Measurements from ENCODE around the gene MTG2. TPM values are rescaled to one million over a fixed set of nuclear protein-coding genes. Genes with fewer than 3 reads are reported as not detected.
A peak's percentile ranks its signal among the peaks of the same experiment; 100 is the strongest.

MTG2 gene, protein sequence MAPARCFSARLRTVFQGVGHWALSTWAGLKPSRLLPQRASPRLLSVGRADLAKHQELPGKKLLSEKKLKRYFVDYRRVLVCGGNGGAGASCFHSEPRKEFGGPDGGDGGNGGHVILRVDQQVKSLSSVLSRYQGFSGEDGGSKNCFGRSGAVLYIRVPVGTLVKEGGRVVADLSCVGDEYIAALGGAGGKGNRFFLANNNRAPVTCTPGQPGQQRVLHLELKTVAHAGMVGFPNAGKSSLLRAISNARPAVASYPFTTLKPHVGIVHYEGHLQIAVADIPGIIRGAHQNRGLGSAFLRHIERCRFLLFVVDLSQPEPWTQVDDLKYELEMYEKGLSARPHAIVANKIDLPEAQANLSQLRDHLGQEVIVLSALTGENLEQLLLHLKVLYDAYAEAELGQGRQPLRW
- total RNA-seq, result 19.5 and 31.9 TPM in 2 replicates

GRCh38 chr20:62182469-62183425 lies at the start of gene MTG2:
Gene MTG2 (plus strand): TSS chr20:62183028. CDS start chr20:62193421, 10,393 bp downstream.
- TF ChIP-seq, protein P1, sequence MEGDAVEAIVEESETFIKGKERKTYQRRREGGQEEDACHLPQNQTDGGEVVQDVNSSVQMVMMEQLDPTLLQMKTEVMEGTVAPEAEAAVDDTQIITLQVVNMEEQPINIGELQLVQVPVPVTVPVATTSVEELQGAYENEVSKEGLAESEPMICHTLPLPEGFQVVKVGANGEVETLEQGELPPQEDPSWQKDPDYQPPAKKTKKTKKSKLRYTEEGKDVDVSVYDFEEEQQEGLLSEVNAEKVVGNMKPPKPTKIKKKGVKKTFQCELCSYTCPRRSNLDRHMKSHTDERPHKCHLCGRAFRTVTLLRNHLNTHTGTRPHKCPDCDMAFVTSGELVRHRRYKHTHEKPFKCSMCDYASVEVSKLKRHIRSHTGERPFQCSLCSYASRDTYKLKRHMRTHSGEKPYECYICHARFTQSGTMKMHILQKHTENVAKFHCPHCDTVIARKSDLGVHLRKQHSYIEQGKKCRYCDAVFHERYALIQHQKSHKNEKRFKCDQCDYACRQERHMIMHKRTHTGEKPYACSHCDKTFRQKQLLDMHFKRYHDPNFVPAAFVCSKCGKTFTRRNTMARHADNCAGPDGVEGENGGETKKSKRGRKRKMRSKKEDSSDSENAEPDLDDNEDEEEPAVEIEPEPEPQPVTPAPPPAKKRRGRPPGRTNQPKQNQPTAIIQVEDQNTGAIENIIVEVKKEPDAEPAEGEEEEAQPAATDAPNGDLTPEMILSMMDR (IDR thresholded peaks at IDR 0.05; ENCODE audit: insufficient read depth, low read length, poor library complexity, severe bottlenecking), result no peak
- DNase-seq (ENCODE audit: low read depth), result peak; percentile 83
- Histone ChIP-seq H3K27me3 (ENCODE audit: control insufficient read depth, insufficient read depth, low read length) (no peaks in the 10 kb centered on the region), H3K36me3 (ENCODE audit: control insufficient read depth, insufficient read depth, low read length) (no peaks in the 10 kb centered on the region), H3K4me3 (ENCODE audit: low read depth, low read length) (peak within 1 kb of the TSS; percentile 73)

DNA sequence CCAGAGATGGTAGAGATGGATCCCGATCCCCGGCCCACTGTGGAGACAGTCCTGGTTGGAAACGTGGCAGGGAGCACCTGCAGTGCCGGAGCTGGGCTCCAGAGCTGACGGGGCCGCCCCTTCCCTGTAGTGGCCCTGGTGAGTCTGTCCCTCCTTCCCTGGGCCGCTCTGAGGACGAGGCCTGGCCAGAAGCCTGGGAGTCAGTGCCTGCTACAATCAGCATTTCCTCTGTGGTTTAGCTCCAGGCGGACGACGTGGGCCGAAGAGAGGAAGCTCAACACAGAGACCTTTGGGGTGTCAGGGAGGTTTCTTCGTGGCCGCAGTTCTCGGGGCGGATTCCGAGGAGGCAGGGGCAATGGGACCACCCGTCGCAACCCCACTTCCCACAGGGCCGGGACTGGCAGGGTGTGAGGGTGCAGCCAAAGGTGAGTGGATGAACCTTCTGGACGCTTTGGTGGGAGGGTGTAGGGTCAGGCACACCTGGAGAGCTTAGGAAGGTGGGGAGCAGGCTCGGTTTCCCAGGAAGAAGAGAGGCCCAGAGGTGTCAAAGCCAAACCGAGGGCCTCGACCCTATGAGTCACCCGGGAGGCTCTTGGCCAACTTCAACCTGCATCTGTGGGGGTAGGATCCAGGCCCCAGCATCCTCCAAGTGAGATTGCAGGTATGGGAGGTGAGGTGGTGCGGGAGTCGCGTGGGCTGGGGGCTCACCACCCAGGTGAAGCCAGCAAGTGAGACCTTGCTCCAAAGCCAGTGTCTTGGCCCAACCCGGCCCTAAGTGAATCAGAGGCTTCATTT lies 49.6 kb upstream of the MTG2 start:
- H3K36me3 ChIP-seq (ENCODE audit: control insufficient read depth, insufficient read depth, low read length), result peaks cover 6% of the 10 kb centered on the region
- no peak overlapping the region for H3K4me3 ChIP-seq (ENCODE audit: low read depth, low read length)
- DNase-seq (ENCODE audit: low read depth), result no peak

DNA sequence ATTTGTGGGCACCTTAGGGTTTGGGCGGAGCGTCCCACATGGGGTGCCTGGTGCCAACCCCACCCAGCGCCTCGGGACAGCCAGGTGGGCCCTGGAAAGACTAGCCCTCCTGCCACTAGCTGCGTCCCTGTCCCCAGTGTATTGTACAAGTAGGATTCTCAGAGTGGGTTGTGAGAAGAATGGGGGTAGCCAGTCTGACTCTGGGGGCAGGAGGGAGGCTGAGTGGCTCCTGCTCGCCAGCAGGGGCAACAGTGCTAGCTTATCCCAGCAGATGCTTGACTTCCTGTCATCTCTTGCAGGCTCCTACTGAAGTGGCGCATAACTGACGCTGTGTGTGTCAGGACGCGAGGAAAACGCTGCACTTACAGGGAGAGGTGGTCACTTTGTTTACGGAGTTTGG lies 49.0 kb upstream of the MTG2 start:
- TF ChIP-seq, protein P1 (IDR thresholded peaks at IDR 0.05; ENCODE audit: insufficient read depth, low read length, poor library complexity, severe bottlenecking), result peak; percentile 5
- Histone ChIP-seq H3K27me3 (ENCODE audit: control insufficient read depth, insufficient read depth, low read length) (no peaks in the 10 kb centered on the region), H3K36me3 (ENCODE audit: control insufficient read depth, insufficient read depth, low read length) (peaks cover 6% of the 10 kb centered on the region), H3K4me3 (ENCODE audit: low read depth, low read length) (no peak overlapping the region)
- no peak for DNase-seq (ENCODE audit: low read depth)

More for the DNA sequence above, 49.6 kb upstream of the MTG2 start:
- H3K27me3 ChIP-seq (ENCODE audit: control insufficient read depth, insufficient read depth, low read length), result no peaks in the 10 kb centered on the region
- TF ChIP-seq, protein P1 (IDR thresholded peaks at IDR 0.05; ENCODE audit: insufficient read depth, low read length, poor library complexity, severe bottlenecking), result no peak

GRCh38 chr20:62134735-62135231 lies 48.0 kb upstream of the MTG2 start:
- TF ChIP-seq, protein P1 (IDR thresholded peaks at IDR 0.05; ENCODE audit: insufficient read depth, low read length, poor library complexity, severe bottlenecking), result no peak
- peaks cover 9% of the 10 kb centered on the region for H3K36me3 ChIP-seq (ENCODE audit: control insufficient read depth, insufficient read depth, low read length)
- no peaks in the 10 kb centered on the region for H3K27me3 ChIP-seq (ENCODE audit: control insufficient read depth, insufficient read depth, low read length)
- H3K4me3 ChIP-seq (ENCODE audit: low read depth, low read length), result no peak overlapping the region
- DNase-seq (ENCODE audit: low read depth), result no peak

GRCh38 chr20:62135573-62136266 lies 47.1 kb upstream of the MTG2 start:
- DNase-seq (ENCODE audit: low read depth), result no peak
- Histone ChIP-seq H3K36me3 (ENCODE audit: control insufficient read depth, insufficient read depth, low read length) (peaks cover 9% of the 10 kb centered on the region), H3K27me3 (ENCODE audit: control insufficient read depth, insufficient read depth, low read length) (no peaks in the 10 kb centered on the region), H3K4me3 (ENCODE audit: low read depth, low read length) (no peak overlapping the region)
- TF ChIP-seq, protein P1 (IDR thresholded peaks at IDR 0.05; ENCODE audit: insufficient read depth, low read length, poor library complexity, severe bottlenecking), result no peak
